MM.1S (cell line): ENCODE data around the gene REC8.
"Not testable (repeated sequence)": the region's sequence is repeated elsewhere in the genome, so short reads cannot be mapped to it uniquely, and the experiment has no call there.

ENCODE experiments used
- DNase-seq: peaks from one replicate; pipeline ENCODE4 v3.0.0-alpha.2; 2015
- H2AFZ ChIP-seq: fragments of 300-600 bp; sonication (generic); 2 replicates; pipeline ENCODE4 v1.6.0; 2016; ENCODE audit warnings: antibody characterized with exemption, low read length
- H3F3A ChIP-seq: fragments of 300-600 bp; sonication (generic); 2 replicates; pipeline ENCODE4 v1.6.1; 2016; ENCODE audit warnings: mild to moderate bottlenecking, antibody characterized with exemption, low read length, moderate library complexity, mixed read lengths; ENCODE audit not compliant: insufficient read depth
- H3K27ac ChIP-seq: fragments of 300-600 bp; sonication (generic); 2 replicates; pipeline ENCODE4 v1.5.1; 2016; ENCODE audit warnings: mild to moderate bottlenecking, low read length
- H3K27me3 ChIP-seq: fragments of 300-600 bp; sonication (generic); replicated peaks from 2 replicates; pipeline ENCODE4 v1.6.0; 2016; ENCODE audit warnings: low read length; ENCODE audit not compliant: insufficient read depth
- H3K36me3 ChIP-seq: fragments of 300-600 bp; sonication (generic); replicated peaks from 2 replicates; pipeline ENCODE4 v1.6.1; 2016; ENCODE audit warnings: mild to moderate bottlenecking, low read length, mixed read lengths; ENCODE audit not compliant: insufficient read depth
- H3K4me1 ChIP-seq: fragments of 300-600 bp; sonication (generic); 2 replicates; pipeline ENCODE4 v1.6.1; 2016; ENCODE audit warnings: low read length, mixed read lengths
- H3K4me2 ChIP-seq: fragments of 300-600 bp; sonication (generic); 2 replicates; pipeline ENCODE4 v1.6.0; 2016; ENCODE audit warnings: low read depth, low read length
- H3K4me3 ChIP-seq: fragments of 300-600 bp; sonication (generic); 2 replicates; pipeline ENCODE4 v1.5.1; 2016; ENCODE audit warnings: low read length, mixed read lengths
- H3K79me2 ChIP-seq: fragments of 300-600 bp; sonication (generic); 2 replicates; pipeline ENCODE4 v1.6.1; 2016; ENCODE audit warnings: mixed run types, low read length, mixed read lengths
- H3K9ac ChIP-seq: fragments of 300-600 bp; sonication (generic); 2 replicates; pipeline ENCODE4 v1.6.1; 2016; ENCODE audit warnings: low read length, mixed read lengths
- H3K9me2 ChIP-seq: fragments of 300-600 bp; sonication (generic); replicated peaks from 2 replicates; pipeline ENCODE4 v1.6.1; 2016; ENCODE audit warnings: mild to moderate bottlenecking, low read length, mixed read lengths; ENCODE audit not compliant: insufficient read depth
- H3K9me3 ChIP-seq: fragments of 300-600 bp; sonication (generic); replicated peaks from 2 replicates; pipeline ENCODE4 v1.6.1; 2016; ENCODE audit warnings: mild to moderate bottlenecking, low read length, mixed read lengths; ENCODE audit not compliant: insufficient read depth
- H4K20me1 ChIP-seq: fragments of 300-600 bp; sonication (generic); 2 replicates; pipeline ENCODE4 v1.6.1; 2016; ENCODE audit warnings: mild to moderate bottlenecking, low read length, moderate library complexity, mixed read lengths; ENCODE audit not compliant: insufficient read depth
- EZH2 ChIP-seq: fragments of 300-600 bp; sonication (generic); optimal IDR thresholded peaks from 2 replicates; pipeline ENCODE3; 2017; ENCODE audit warnings: low read depth, mild to moderate bottlenecking, antibody characterized with exemption, low read length, mixed read lengths
- EZH2phosphoT487 ChIP-seq: fragments of 300-600 bp; sonication (generic); IDR thresholded peaks from 2 replicates; pipeline ENCODE4 v1.6.1; 2018; ENCODE audit warnings: antibody characterized with exemption, low read length
- TF ChIP-seq, protein P1 (sequence below): fragments of 300-600 bp; sonication (generic); IDR thresholded peaks from 2 replicates; pipeline ENCODE4 v1.5.1; 2016; ENCODE audit warnings: antibody characterized with exemption, low read length, mixed read lengths

The REC8 gene

GRCh38 chr14:24219080-24219479 is 47.2 kb downstream of the REC8 start:
- no peaks in the 10 kb centered on the region for H3K9me3 ChIP-seq
- no peak overlapping the region for H3K4me2 ChIP-seq
- peaks cover 19% of the 10 kb centered on the region for H3F3A ChIP-seq
- H3K27ac ChIP-seq, result no peak overlapping the region
- no peaks in the 10 kb centered on the region for H3K27me3 ChIP-seq
- H2AFZ ChIP-seq, result no peak overlapping the region
- DNase-seq, result no peak
- peaks cover 11% of the 10 kb centered on the region for H3K4me1 ChIP-seq
- TF ChIP-seq EZH2phosphoT487, result no peak
- TF ChIP-seq, protein P1, sequence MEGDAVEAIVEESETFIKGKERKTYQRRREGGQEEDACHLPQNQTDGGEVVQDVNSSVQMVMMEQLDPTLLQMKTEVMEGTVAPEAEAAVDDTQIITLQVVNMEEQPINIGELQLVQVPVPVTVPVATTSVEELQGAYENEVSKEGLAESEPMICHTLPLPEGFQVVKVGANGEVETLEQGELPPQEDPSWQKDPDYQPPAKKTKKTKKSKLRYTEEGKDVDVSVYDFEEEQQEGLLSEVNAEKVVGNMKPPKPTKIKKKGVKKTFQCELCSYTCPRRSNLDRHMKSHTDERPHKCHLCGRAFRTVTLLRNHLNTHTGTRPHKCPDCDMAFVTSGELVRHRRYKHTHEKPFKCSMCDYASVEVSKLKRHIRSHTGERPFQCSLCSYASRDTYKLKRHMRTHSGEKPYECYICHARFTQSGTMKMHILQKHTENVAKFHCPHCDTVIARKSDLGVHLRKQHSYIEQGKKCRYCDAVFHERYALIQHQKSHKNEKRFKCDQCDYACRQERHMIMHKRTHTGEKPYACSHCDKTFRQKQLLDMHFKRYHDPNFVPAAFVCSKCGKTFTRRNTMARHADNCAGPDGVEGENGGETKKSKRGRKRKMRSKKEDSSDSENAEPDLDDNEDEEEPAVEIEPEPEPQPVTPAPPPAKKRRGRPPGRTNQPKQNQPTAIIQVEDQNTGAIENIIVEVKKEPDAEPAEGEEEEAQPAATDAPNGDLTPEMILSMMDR, result no peak
- no peak for TF ChIP-seq EZH2
- H3K79me2 ChIP-seq, result peaks cover 3% of the 10 kb centered on the region; the same call in 1 of the 2 replicates
- no peak overlapping the region for H3K9ac ChIP-seq
- no peaks in the 10 kb centered on the region for H3K36me3 ChIP-seq
- H4K20me1 ChIP-seq, result no peaks in the 10 kb centered on the region
- no peak overlapping the region for H3K4me3 ChIP-seq
- H3K9me2 ChIP-seq, result no peaks in the 10 kb centered on the region

DNA sequence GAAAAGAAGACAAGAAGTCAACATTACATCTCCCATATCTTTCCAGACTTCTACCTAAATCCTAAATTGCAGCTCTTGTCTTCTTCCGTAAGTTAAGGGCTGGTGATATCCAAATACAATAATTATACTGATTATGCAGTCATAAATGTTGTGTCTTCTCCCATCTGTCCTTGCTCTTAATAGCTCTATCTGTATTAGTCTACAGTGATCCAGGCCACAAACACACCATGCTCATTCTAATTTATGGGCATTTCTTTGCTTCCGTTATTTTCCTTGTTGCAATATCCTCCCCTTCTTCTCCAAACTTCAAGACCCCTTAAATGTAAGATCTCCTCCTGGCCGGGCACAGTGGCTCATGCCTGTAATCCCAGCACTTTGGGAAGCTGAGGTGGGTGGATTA is 47.6 kb downstream of the REC8 start:
- TF ChIP-seq EZH2, result no peak
- TF ChIP-seq, protein P1, result no peak
- no peak for TF ChIP-seq EZH2phosphoT487
- Histone ChIP-seq H3K4me2 (no peak overlapping the region), H4K20me1 (no peaks in the 10 kb centered on the region), H3K9ac (no peak overlapping the region), H2AFZ (no peak overlapping the region), H3K27me3 (no peaks in the 10 kb centered on the region), H3K79me2 (peaks cover 5% of the 10 kb centered on the region), H3F3A (peaks cover 15% of the 10 kb centered on the region), H3K36me3 (no peaks in the 10 kb centered on the region), H3K27ac (no peak overlapping the region), H3K4me3 (no peak overlapping the region), H3K4me1 (peaks cover 7% of the 10 kb centered on the region), H3K9me2 (no peaks in the 10 kb centered on the region), H3K9me3 (no peaks in the 10 kb centered on the region)
- DNase-seq, result no peak

- H3K4me3 ChIP-seq, H3K27ac ChIP-seq, H3K9ac ChIP-seq, H3K9me2 ChIP-seq, H3K27me3 ChIP-seq, H3K9me3 ChIP-seq, H3K4me1 ChIP-seq, DNase-seq, H3F3A ChIP-seq, H4K20me1 ChIP-seq, H3K4me2 ChIP-seq, H3K36me3 ChIP-seq, H2AFZ ChIP-seq: not testable (repeated sequence)
- H3K79me2 ChIP-seq, result peaks cover 16% of the 10 kb centered on the region
Observed at GRCh38 chr14:24222987-24223386, 51.1 kb downstream of the REC8 start.

GRCh38 chr14:24224618-24225071 is 52.8 kb downstream of the REC8 start:
- TF ChIP-seq EZH2phosphoT487 (no peak), EZH2 (no peak)
- TF ChIP-seq, protein P1, result no peak
- Histone ChIP-seq H3K4me3 (no peak overlapping the region), H3K27ac (no peak overlapping the region)

More at GRCh38 chr14:24224618-24225071, 52.8 kb downstream of the REC8 start:
- Histone ChIP-seq H3K27me3 (no peaks in the 10 kb centered on the region), H4K20me1 (no peaks in the 10 kb centered on the region), H3K4me1 (no peaks in the 10 kb centered on the region), H2AFZ (no peak overlapping the region), H3F3A (no peaks in the 10 kb centered on the region), H3K9ac (no peak overlapping the region), H3K79me2 (peaks cover 20% of the 10 kb centered on the region), H3K9me2 (no peaks in the 10 kb centered on the region), H3K9me3 (no peaks in the 10 kb centered on the region), H3K36me3 (no peaks in the 10 kb centered on the region), H3K4me2 (no peak overlapping the region)
- no peak for DNase-seq
